IPS-18a (cell line): ENCODE data around the gene SARS2.
A peak's percentile ranks its signal among the peaks of the same experiment; 100 is the strongest.
"Not testable (repeated sequence)": the region's sequence is repeated elsewhere in the genome, so short reads cannot be mapped to it uniquely, and the experiment has no call there.

Experiments
- H3K27ac ChIP-seq: one replicate; pipeline ENCODE4 v1.5.1; 2013; ENCODE audit warnings: low read length
- H3K27me3 ChIP-seq: one replicate; pipeline ENCODE4 v1.6.1; 2013; ENCODE audit warnings: mild to moderate bottlenecking, low read length; ENCODE audit not compliant: control insufficient read depth, insufficient read depth
- H3K36me3 ChIP-seq: one replicate; pipeline ENCODE4 v1.6.1; 2013; ENCODE audit warnings: low read depth, low read length; ENCODE audit not compliant: control insufficient read depth
- H3K4me1 ChIP-seq: one replicate; pipeline ENCODE4 v1.6.1; 2013; ENCODE audit warnings: low read depth, low read length; ENCODE audit not compliant: control insufficient read depth
- H3K4me3 ChIP-seq: one replicate; pipeline ENCODE4 v1.5.1; 2013; ENCODE audit warnings: low read length
- H3K9ac ChIP-seq: one replicate; pipeline ENCODE4 v1.6.1; 2013; ENCODE audit warnings: mild to moderate bottlenecking, low read length, moderate library complexity
- H3K9me3 ChIP-seq: one replicate; pipeline ENCODE4 v1.6.1; 2013; ENCODE audit warnings: low read depth, low read length; ENCODE audit not compliant: control insufficient read depth

Gene SARS2

DNA sequence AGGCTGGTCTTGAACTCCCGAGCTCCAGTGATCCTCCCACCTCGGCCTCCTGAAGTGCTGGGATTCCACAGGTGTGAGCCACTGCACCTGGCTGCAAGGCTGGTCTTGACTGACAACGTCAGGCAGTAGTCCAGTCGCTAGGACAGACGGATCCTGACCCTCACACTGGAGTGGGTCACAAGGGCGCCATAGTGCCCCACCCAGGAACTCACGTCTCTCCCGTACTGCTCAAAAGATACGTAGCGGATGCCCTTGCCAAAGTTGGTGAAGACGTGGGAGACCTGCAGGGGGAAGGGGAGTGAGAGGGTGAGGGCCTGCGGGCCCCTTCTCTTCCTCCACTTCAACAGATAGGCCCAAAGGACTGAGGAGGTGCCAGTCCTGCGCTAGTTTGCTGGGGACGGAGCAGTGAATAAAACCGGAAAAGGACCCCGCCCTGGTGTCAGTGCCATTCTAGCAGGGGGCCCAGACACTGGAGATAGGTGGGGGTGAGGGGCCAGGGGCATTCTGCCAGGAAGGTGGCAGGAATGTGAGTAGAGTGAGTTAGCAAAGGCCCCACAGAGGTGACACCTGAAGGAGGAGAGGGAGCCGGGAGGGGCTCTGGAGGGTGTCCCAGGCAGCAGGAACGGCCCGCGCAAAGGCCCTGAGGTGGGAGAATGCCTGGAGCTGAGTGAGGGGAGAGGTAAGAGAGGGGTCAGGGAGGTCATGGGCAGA lies 12.1 kb upstream of the SARS2 start:
- no peaks in the 10 kb centered on the region for H3K9me3 ChIP-seq
- H3K4me3 ChIP-seq = no peak overlapping the region
- H3K36me3 ChIP-seq = no peaks in the 10 kb centered on the region
- no peak overlapping the region for H3K27ac ChIP-seq
- H3K4me1 ChIP-seq = no peaks in the 10 kb centered on the region
- H3K9ac ChIP-seq = no peak overlapping the region
- no peaks in the 10 kb centered on the region for H3K27me3 ChIP-seq

DNA sequence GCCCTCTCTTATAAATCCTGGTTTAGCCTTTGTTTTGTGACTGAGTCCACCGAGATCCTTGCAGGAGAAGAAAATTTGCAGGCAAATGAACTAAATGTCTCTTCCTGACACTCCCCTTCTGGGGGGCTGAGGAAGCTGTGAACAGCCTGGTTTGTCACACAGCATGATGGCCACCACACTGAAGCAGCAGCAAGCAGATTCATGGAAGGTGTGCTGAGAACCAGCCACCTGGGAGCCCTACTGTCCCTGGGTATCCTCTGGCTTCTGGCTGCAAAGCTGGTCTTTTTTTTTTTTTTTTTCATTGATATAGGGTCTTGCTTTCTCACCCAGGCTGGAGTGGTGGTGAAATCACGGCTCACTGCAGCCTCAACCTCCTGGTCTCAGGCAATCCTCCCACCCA lies 11.4 kb upstream of the SARS2 start:
- H3K27ac ChIP-seq = no peak overlapping the region
- no peaks in the 10 kb centered on the region for H3K4me1 ChIP-seq
- no peaks in the 10 kb centered on the region for H3K36me3 ChIP-seq
- no peak overlapping the region for H3K4me3 ChIP-seq
- no peak overlapping the region for H3K9ac ChIP-seq
- H3K27me3 ChIP-seq = no peaks in the 10 kb centered on the region
- H3K9me3 ChIP-seq = no peaks in the 10 kb centered on the region

DNA sequence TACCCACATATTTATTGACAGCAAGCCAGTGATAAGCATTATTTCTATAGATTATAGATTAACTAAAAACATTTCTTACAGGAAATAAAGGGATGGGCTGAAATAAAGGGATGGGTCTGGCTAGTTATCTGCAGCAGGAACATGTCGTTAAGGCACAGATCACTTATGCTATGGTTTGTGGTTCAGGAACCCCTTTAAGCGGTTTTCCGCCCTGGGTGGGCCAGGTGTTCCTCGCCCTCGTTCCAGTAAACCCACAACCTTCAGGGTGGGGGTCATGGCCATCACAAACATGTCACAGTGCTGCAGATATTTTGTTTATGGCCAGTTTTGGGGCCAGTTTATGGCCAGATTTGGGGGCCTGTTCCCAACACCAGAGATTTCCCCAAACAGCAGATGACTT lies 10.9 kb upstream of the SARS2 start:
- H3K4me1 ChIP-seq, H3K27ac ChIP-seq, H3K9me3 ChIP-seq, H3K4me3 ChIP-seq, H3K36me3 ChIP-seq, H3K27me3 ChIP-seq, H3K9ac ChIP-seq: not testable (repeated sequence)

DNA sequence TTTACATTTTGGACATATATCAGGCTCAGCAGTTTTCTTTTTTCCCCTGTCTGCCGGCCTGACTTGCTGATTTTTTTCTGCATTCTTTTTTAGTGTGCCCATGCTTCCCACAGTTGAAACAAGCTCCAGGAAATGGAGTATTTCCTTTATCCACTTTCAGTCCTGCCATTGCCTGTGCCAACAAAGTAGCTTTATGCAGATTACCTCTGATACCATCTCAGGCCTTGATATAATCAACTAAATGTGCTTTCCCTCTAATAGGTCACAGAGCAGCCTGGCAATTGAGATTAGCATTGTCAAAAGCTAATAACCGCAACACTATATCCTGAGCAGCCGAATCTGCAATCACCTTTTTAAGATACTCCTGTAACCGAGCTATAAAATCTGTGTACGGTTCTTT lies 9.4 kb upstream of the SARS2 start:
- no peaks in the 10 kb centered on the region for H3K27me3 ChIP-seq
- no peak overlapping the region for H3K27ac ChIP-seq
- H3K9me3 ChIP-seq = peaks cover 4% of the 10 kb centered on the region
- no peaks in the 10 kb centered on the region for H3K4me1 ChIP-seq
- H3K9ac ChIP-seq = no peak overlapping the region
- no peaks in the 10 kb centered on the region for H3K36me3 ChIP-seq
- H3K4me3 ChIP-seq = no peak overlapping the region

DNA sequence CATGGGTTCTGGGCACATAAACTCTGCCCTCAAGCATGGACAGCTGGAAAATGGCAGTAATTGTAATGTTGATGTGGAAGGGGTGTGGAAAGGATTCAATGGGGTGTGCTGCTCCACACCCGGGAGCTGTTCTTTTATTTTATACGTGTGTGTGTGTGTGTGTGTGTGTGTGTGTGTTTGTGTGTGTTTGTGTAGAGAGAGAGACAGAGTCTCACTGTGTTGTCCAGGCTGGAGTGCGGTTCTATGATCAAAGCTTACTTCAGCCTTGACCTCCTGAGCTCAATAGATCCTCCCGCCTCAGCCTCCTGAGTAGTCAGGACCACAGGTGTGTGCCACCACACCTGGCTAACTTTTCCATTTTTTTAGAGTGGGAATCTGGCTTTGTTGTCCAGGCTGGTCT lies 3.0 kb upstream of the SARS2 start:
- Histone ChIP-seq H3K9ac (no peak overlapping the region), H3K4me1 (no peaks in the 10 kb centered on the region), H3K9me3 (peaks cover 4% of the 10 kb centered on the region), H3K36me3 (no peaks in the 10 kb centered on the region), H3K27me3 (no peaks in the 10 kb centered on the region), H3K27ac (no peak overlapping the region), H3K4me3 (no peak overlapping the region)

- Histone ChIP-seq H3K27ac (no peak overlapping the region), H3K4me3 (no peak overlapping the region), H3K9me3 (peaks cover 4% of the 10 kb centered on the region), H3K27me3 (no peaks in the 10 kb centered on the region), H3K9ac (no peak overlapping the region), H3K4me1 (no peaks in the 10 kb centered on the region), H3K36me3 (no peaks in the 10 kb centered on the region)
Measured at GRCh38 chr19:38932425-38933179, 2.0 kb upstream of the SARS2 start.

DNA sequence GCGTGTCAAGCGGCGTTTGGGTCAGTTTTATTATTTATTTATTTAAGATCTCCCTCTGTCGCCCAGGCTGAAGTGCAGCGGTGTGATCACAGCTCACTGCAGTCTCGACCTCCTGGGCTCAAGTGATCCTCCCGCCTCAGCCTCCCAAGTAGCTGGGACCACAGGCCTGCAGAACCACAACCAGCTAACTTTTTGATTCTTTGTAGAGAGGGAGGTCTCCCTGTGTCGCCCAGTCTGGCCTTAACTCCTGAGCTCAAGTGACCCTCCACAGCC lies 894 bp upstream of the SARS2 start:
- peak overlapping the region; percentile 90 for H3K4me3 ChIP-seq
- H3K36me3 ChIP-seq = no peaks in the 10 kb centered on the region
- no peak overlapping the region for H3K27ac ChIP-seq
- H3K4me1 ChIP-seq = no peaks in the 10 kb centered on the region
- H3K27me3 ChIP-seq = no peaks in the 10 kb centered on the region
- H3K9me3 ChIP-seq = peaks cover 4% of the 10 kb centered on the region
- peak overlapping the region; percentile 93 for H3K9ac ChIP-seq

DNA sequence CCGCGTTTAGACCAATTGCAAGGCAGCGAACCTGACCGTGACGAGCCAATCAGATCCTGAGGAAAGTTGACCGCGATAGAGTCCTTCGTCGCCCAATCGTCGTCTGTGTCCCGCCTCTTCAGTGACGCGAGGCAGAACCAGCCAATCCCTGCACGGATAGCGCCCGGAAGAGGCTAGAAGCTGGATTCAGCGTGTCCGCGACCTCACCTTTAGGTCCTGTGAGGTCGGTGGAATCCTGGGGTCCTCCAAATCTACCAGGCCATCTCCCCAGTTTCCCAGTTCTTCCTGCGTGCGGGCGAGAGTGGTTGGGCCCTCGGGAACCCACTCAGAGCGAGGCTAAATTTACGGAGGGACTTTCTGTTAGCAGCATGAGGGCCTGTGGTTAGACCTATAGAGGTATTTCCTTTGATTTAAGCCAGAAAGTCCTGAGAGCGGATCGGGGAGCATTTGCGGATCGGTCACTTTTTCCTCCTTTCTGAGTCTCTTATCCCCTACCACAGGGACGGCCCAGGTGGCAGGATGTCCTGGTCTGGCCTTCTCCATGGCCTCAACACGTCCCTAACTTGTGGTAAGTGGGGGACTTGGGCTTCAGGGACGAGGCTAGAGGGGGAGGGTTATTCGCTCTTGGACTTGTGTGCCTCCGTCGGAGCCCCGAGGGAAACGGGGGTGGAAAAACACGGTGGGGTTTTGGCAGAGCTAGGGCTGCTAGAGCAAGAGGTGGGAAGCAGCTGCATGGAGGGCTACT lies 385 bp upstream of the SARS2 start, which contains the start of gene MRPS12:
Gene MRPS12 (plus strand): TSS at position 169 of the 745 bp plus-strand sequence. CDS start 351 bp downstream, at position 520.
- peak within 1 kb of the TSS; percentile 93 for H3K9ac ChIP-seq
- no peaks in the 10 kb centered on the region for H3K27me3 ChIP-seq
- H3K9me3 ChIP-seq = peaks cover 4% of the 10 kb centered on the region

GRCh38 chr19:38928391-38929001 lies 2.1 kb downstream of the SARS2 start:
- no peak overlapping the region for H3K9ac ChIP-seq
- H3K9me3 ChIP-seq = no peaks in the 10 kb centered on the region
- peaks cover 23% of the 10 kb centered on the region for H3K36me3 ChIP-seq
- H3K27ac ChIP-seq = no peak overlapping the region
- no peak overlapping the region for H3K4me3 ChIP-seq
- no peaks in the 10 kb centered on the region for H3K4me1 ChIP-seq
- H3K27me3 ChIP-seq = no peaks in the 10 kb centered on the region

More for the DNA sequence above, 385 bp upstream of the SARS2 start, which contains the start of gene MRPS12:
- Histone ChIP-seq H3K4me1 (no peaks in the 10 kb centered on the region), H3K36me3 (peaks cover 3% of the 10 kb centered on the region), H3K27ac (peak within 1 kb of the TSS; percentile 97), H3K4me3 (peak within 1 kb of the TSS; percentile 90)

DNA sequence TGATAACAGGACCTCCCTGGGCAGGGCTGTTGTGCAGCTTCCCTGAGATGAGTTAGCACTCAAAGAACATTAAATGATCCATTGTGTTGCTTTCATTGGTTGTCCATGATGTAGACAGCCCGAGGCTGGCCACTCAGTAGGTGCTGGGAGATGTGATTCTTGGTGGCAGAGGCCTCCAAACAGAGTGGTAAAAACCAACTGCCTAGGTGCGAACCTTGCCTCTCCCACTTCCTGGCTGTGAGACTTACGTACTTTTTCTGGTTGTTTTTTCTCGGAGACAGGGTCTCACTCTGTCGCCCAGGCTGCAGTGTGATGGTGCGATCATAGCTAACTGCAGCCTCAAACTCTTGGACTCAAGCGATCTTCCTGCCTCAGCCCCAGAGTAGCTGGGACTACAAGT lies 6.2 kb downstream of the SARS2 start:
- H3K27ac ChIP-seq = no peak overlapping the region
- no peak overlapping the region for H3K4me3 ChIP-seq
- H3K4me1 ChIP-seq = no peaks in the 10 kb centered on the region
- peaks cover 43% of the 10 kb centered on the region for H3K36me3 ChIP-seq
- H3K9ac ChIP-seq = no peak overlapping the region
- no peaks in the 10 kb centered on the region for H3K27me3 ChIP-seq
- H3K9me3 ChIP-seq = no peaks in the 10 kb centered on the region

DNA sequence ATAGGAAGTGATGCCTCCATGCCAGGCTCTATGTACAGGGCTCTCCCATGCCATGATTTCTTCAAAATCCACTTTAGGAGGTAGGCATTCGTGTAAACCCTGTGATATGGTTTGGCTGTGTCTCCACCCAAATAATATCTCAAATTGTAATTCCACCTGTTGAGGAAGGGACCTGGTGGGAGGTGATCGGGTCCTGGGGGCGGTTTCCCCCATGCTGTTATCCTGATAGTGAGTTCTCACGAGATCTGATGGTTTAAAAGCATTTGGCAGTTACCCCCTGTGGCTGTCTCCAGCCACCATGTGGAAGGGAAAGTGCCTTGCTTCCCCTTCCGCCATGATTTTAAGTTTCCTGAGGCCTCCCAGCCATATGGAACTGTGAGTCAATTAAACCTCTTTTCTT lies 8.1 kb downstream of the SARS2 start:
- Histone ChIP-seq H3K9me3 (no peaks in the 10 kb centered on the region), H3K4me1 (no peaks in the 10 kb centered on the region), H3K9ac (no peak overlapping the region), H3K4me3 (no peak overlapping the region), H3K27me3 (no peaks in the 10 kb centered on the region), H3K36me3 (peaks cover 46% of the 10 kb centered on the region), H3K27ac (no peak overlapping the region)
